Endothelial cell of umbilical vein (primary cell): ENCODE measurements around the gene PYGB.
"Not testable (repeated sequence)": the region's sequence is repeated elsewhere in the genome, so short reads cannot be mapped to it uniquely, and the experiment has no call there.

ENCODE experiments used
- CTCF ChIP-seq, 2 donors: IDR thresholded peaks; 1 replicate in 1 of 2; 2 replicates in 1 of 2; pipeline ENCODE4 v1.5.1; 2011; ENCODE audit warnings: low read length in 2 of 2, mild to moderate bottlenecking in 2 of 2, moderate library complexity in 2 of 2, control low read depth in 1 of 2, inconsistent platforms in 1 of 2, low read depth in 1 of 2; ENCODE audit not compliant: insufficient read depth in 1 of 2; ENCODE audit errors: extremely low read depth in 1 of 2
- POLR2A ChIP-seq: IDR thresholded peaks from 2 replicates; pipeline ENCODE4 v1.6.1; 2012; ENCODE audit warnings: low read depth, mild to moderate bottlenecking, control low read depth, low read length

DNA sequence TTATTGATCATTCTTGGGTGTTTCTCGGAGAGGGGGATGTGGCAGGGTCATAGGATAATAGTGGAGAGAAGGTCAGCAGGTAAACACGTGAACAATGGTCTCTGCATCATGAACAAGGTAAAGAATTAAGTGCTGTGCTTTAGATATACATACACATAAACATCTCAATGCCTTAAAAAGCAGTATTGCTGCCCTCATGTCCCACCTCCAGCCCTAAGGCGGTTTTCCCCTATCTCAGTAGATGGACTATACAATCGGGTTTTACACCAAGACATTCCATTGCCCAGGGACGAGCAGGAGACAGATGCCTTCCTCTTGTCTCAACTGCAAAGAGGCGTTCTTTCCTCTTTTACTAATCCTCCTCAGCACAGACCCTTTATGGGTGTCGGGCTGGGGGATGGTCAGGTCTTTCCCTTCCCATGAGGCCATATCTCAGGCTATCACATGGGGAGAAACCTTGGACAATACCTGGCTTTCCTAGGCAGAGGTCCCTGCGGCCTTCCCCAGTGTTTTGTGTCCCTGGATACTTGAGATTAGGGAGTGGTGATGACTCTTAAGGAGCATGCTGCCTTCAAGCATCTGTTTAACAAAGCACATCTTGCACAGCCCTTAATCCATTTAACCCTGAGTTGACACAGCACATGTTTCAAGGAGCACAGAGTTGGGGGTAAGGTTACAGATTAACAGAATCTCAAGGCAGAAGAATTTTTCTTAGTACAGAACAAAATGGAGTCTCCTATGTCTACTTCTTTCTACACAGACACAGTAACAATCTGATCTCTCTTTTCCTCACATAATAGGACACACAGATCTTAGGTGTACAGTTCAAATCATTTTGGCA, 13.7 kb upstream of the PYGB start:
- TF ChIP-seq CTCF (IDR thresholded peaks at IDR 0.05; ENCODE audit: extremely low read depth in 1 of 2, insufficient read depth in 1 of 2, low read depth in 1 of 2, low read length in 2 of 2); POLR2A: not testable (repeated sequence)
